ENCODE results near the gene GNPAT. TPM values are rescaled to one million over a fixed set of nuclear protein-coding genes. Genes with fewer than 3 reads are reported as not detected.

The GNPAT gene
- total RNA-seq, 3 donors from 2014 or later, result 31.1 to 40.8 (median 35.8) TPM

- Histone ChIP-seq H3K9me3 (no peaks in the 10 kb centered on the region), H3K36me3 (peaks cover 4% of the 10 kb centered on the region), H3K27me3 (no peaks in the 10 kb centered on the region), H3K4me3 (no peak overlapping the region), H3K27ac (no peak overlapping the region), H3K4me1 (no peaks in the 10 kb centered on the region)
- DNase-seq (ENCODE audit: low spot score in 2 of 2), result no peak
- intact Hi-C loops (cut with DNase I; ENCODE audit: low total_unique reads), result no loop called here
- no peak for TF ChIP-seq POLR2A (IDR thresholded peaks at IDR 0.05)
- no peak for TF ChIP-seq CTCF (IDR thresholded peaks at IDR 0.05)
- TF ChIP-seq POLR2AphosphoS5 (IDR thresholded peaks at IDR 0.05), result no peak
Measured at GRCh38 chr1:231264642-231265041, 23.6 kb downstream of the GNPAT start.

GRCh38 chr1:231265379-231265778, 24.4 kb downstream of the GNPAT start:
- Histone ChIP-seq H3K4me1 (no peaks in the 10 kb centered on the region), H3K9me3 (no peaks in the 10 kb centered on the region), H3K27me3 (no peaks in the 10 kb centered on the region), H3K4me3 (no peak overlapping the region), H3K27ac (no peak overlapping the region), H3K36me3 (peaks cover 4% of the 10 kb centered on the region)
- TF ChIP-seq CTCF (IDR thresholded peaks at IDR 0.05) (no peak), POLR2A (IDR thresholded peaks at IDR 0.05) (no peak), POLR2AphosphoS5 (IDR thresholded peaks at IDR 0.05) (no peak)
- intact Hi-C loops (cut with DNase I; ENCODE audit: low total_unique reads), result no loop called here
- no peak for DNase-seq (ENCODE audit: low spot score in 2 of 2)

GRCh38 chr1:231266811-231267322, 25.9 kb downstream of the GNPAT start:
- Histone ChIP-seq H3K4me3 (no peak overlapping the region), H3K4me1 (no peaks in the 10 kb centered on the region), H3K36me3 (peaks cover 4% of the 10 kb centered on the region), H3K27ac (no peak overlapping the region), H3K27me3 (no peaks in the 10 kb centered on the region), H3K9me3 (no peaks in the 10 kb centered on the region)
- intact Hi-C loops (cut with DNase I; ENCODE audit: low total_unique reads), result no loop called here
- TF ChIP-seq CTCF (IDR thresholded peaks at IDR 0.05) (no peak), POLR2AphosphoS5 (IDR thresholded peaks at IDR 0.05) (no peak), POLR2A (IDR thresholded peaks at IDR 0.05) (no peak)
- no peak for DNase-seq (ENCODE audit: low spot score in 2 of 2)

DNA sequence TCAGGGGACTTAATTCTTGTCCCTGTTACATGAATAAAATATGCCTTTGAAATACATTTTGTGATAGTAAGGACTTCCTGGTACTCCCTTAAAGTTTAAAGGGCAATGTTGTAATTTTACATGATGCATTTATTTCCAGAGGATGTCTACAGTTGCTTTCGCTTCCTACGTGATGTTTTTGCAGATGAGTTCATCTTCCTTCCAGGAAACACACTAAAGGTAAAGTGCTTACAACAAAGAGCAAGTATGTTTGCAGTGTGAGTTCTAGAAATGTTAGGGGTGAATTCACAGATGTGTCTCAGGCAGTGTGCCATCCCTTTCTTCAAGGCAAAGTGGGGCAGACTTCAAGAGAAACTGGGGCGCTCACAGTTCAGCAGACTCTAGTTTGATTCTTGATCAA, 31.2 kb downstream of the GNPAT start:
- Histone ChIP-seq H3K9me3 (no peaks in the 10 kb centered on the region), H3K4me3 (no peak overlapping the region), H3K4me1 (no peaks in the 10 kb centered on the region), H3K36me3 (peaks cover 4% of the 10 kb centered on the region), H3K27ac (no peak overlapping the region), H3K27me3 (no peaks in the 10 kb centered on the region)
- TF ChIP-seq POLR2A (IDR thresholded peaks at IDR 0.05) (no peak), POLR2AphosphoS5 (IDR thresholded peaks at IDR 0.05) (no peak), CTCF (IDR thresholded peaks at IDR 0.05) (no peak)
- intact Hi-C loops (cut with DNase I; ENCODE audit: low total_unique reads), result no loop called here
- no peak for DNase-seq (ENCODE audit: low spot score in 2 of 2)

GRCh38 chr1:231272880-231273279, 31.9 kb downstream of the GNPAT start:
- no peaks in the 10 kb centered on the region for H3K9me3 ChIP-seq
- DNase-seq (ENCODE audit: low spot score in 2 of 2), result no peak
- intact Hi-C loops (cut with DNase I; ENCODE audit: low total_unique reads), result no loop called here
- H3K4me3 ChIP-seq, result no peak overlapping the region
- TF ChIP-seq CTCF (IDR thresholded peaks at IDR 0.05) (no peak), POLR2AphosphoS5 (IDR thresholded peaks at IDR 0.05) (no peak), POLR2A (IDR thresholded peaks at IDR 0.05) (no peak)
- no peaks in the 10 kb centered on the region for H3K4me1 ChIP-seq
- H3K27me3 ChIP-seq, result no peaks in the 10 kb centered on the region
- H3K27ac ChIP-seq, result no peak overlapping the region
- peaks cover 4% of the 10 kb centered on the region for H3K36me3 ChIP-seq

All from breast epithelium (tissue), 4 donors.